Measurements from ENCODE around the gene RPL31.

Gene RPL31

DNA sequence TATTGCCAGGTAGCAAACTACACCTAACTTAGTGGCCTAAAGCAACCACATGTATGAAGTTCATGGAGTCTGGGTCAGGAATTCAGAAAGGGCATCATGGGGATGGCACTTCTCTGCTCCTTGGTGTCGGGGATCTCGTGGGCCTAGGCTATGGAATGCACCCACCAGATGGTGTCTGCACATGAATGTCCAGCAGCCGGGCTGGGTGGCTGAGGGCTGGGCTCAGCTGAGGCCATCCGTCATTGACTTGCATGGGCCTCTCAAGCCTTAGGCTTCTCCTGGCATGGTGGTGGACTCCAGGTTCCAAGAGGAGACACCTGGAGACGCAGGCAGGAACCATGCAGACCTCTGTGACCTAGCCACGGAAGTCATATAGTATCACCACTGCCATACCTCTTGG lies 26.0 kb upstream of the RPL31 start:
- ATAC-seq, result no peak

DNA sequence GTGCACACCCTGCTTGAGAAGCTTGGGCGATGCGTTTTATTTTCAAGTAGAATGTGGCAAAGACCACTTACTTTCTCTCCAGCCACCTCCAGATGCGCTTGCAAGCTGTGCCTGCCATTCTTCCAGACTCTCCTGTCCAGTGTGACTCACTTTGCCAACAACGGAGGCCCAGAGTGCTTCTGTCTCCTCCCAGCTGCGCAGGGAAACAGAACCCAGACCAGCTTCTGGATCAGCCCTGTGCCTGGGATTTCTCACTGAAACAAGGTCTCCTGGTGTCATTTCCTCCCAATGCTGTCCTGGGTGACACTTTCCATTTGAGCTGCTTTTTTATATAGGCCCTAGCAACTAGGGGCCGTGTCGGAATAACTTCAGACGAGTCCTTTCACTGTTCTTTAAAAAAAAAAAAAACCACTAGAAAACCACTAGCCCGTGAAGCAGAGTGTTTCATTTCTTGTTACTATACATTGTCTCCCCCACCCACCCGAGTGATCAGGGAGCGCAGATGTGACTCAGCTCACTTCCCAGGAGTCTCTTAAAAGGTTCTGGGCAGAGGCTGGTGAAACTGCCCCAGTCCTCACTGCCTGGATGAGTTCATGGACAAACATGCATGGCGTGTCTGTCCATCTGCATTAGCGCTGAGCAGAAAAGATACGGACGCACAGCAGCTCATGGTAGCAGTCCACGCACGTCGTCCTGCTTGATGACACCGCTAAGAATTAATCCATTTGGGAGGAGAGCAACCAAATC lies 25.3 kb upstream of the RPL31 start:
- peak in 1 of 2 donors; percentile 30 for ATAC-seq

DNA sequence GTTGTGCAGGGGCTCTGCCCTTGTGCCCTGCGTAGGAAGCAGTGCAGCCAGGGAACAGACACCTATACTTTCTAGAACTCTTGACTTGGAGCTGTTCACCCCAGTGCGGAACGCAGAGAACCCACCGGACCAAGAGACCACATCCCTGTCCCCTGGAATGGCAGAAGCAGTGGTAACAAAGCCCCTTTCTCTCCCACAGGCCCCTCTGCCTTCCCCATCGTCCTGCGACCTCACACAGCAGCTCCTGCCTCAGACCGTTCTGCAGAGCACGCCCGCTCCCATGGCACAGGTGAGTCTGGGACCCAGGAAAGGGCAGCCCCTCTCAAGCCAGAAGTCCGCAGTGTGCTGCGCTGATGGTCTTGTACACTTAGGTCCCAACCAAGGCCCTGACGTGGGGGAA lies 24.6 kb upstream of the RPL31 start:
- no peak for ATAC-seq

- no peak for ATAC-seq
Measured at GRCh38 chr2:100978582-100979191, 23.4 kb upstream of the RPL31 start.

DNA sequence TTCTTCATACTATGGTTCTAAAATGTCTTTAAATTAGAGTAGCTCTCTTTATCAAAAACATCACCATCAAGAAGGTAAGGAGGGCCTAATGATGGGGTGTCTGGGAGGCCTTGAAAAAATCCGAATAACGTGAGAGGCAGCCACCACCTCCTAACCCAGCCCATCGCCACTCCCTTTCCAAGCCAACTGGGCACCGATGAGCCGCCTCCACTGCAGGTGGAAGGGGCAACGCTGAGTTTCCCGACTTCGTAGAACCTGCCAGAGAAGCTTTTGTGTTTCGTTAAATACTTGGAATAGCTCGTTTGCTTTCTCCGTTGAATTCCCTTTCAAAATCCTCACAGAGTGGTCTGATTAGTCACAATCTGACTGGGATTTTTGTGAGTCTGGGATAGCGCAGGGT lies 22.0 kb upstream of the RPL31 start:
- ATAC-seq, result no peak

GRCh38 chr2:100981011-100981410 lies 21.1 kb upstream of the RPL31 start:
- ATAC-seq, result no peak

- ATAC-seq, result no peak
Measured at GRCh38 chr2:100982431-100982861, 19.6 kb upstream of the RPL31 start.

GRCh38 chr2:100983201-100983600 lies 18.9 kb upstream of the RPL31 start:
- no peak for ATAC-seq

- no peak for ATAC-seq
Measured at GRCh38 chr2:100983684-100984310, 18.3 kb upstream of the RPL31 start.

GRCh38 chr2:100984892-100985307 lies 17.2 kb upstream of the RPL31 start:
- ATAC-seq, result peak in 1 of 2 donors; percentile 73

DNA sequence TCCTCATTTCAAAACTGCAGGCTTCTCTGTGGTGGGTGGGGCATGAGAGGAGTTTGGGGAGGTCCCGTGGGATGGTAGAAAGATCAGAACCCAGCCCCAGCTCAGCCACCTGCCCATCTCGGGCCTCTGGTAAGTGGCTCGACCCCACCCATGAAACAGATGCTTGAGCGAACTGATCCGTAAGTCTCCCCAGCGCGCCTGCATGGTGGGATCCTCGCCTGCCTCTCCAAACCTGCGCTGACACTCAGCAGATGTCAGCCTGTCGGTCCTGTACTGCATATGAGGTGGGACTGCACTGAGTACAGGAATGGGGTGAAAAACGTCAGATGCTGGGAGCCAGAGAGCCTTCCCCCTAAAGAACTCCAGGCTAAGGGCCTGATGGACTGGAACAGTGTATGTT lies 15.9 kb upstream of the RPL31 start:
- no peak for ATAC-seq

GRCh38 chr2:100987536-100987935 lies 14.6 kb upstream of the RPL31 start:
- ATAC-seq, result no peak

- ATAC-seq, result no peak
Measured at GRCh38 chr2:100987974-100988373, 14.1 kb upstream of the RPL31 start.

- ATAC-seq, result no peak
Measured at GRCh38 chr2:100988630-100989417, 13.3 kb upstream of the RPL31 start.

GRCh38 chr2:100989666-100990065 lies 12.4 kb upstream of the RPL31 start:
- ATAC-seq, result no peak

GRCh38 chr2:100990166-100990565 lies 11.9 kb upstream of the RPL31 start:
- no peak for ATAC-seq

GRCh38 chr2:100990650-100991403 lies 11.3 kb upstream of the RPL31 start:
- ATAC-seq, result no peak

DNA sequence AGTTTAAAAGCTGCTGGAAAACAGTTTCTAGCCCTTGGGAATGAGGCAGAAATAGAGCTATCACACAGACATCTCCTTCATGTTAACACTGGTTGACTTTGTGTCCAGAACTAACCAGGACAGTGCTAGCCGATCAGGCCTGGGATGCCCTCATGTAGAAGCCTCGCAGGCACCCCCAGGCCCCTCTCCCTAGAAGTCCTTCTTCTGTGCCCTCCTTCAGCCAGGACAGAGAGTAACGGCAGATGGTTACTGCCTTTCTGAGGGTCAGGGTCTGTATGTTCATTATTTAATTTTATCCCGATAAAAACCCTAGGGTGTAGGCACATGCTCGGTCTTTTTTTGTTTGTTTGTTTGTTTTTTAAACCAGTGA lies 10.7 kb upstream of the RPL31 start:
- no peak for ATAC-seq

- ATAC-seq, result no peak
Measured at GRCh38 chr2:100992262-100992661, 9.8 kb upstream of the RPL31 start.

GRCh38 chr2:100993294-100993693 lies 8.8 kb upstream of the RPL31 start:
- no peak for ATAC-seq

- ATAC-seq, result no peak
Measured at GRCh38 chr2:100995309-100996075, 6.6 kb upstream of the RPL31 start.

Measured in activated CD4-positive, CD25-positive, alpha-beta regulatory T cell treated with anti-CD3 and anti-CD28 coated beads, Interleukin-2, amount 50 U/mL, for 24 hours (primary cell).